Measurements from ENCODE around the gene MAN2B1.
"Not testable (repeated sequence)": the region's sequence is repeated elsewhere in the genome, so short reads cannot be mapped to it uniquely, and the experiment has no call there.

The MAN2B1 gene

DNA sequence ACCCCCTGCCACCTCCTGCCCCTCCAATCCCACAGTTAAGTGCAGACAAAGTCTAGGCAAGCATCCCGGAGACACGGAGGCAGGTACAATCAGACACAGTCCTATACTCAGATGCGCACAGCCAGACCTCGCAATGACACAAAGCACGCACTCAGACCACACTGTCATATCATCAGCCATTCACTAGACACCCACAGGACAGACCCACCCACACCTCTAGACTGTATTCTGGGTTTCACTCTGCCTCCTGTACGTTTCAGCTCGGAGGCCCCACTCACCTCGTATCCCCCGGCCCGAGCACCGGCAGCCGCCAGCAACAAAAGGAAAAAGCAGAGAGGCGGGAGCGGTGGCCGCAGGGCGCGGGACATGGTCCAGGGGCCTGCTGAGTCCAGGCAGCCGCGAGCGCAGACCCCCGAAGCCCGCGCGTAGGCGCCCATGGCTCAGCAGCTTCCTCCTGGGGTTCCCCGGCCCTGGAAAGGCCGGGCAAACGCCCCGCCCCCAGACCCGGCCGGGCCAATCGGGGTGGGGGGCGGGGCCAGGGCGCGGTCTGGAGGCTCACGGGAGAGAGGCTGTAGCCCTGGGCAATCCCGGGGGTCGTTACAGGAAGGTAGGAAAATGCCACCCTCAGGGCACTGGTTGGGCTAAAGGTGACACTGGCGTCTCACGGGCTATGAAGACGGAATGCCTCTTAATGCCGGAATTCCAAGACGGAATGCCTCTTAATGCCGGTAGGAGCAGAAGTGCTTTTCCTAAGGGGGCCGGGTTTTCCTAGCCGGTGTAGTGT is at the start of gene MAN2B1, which contains the start of gene WDR83:
MAN2B1 (minus strand) TSS at position 478 of the 784 bp plus-strand sequence; CDS start at position 437, 41 bp downstream.
WDR83 (plus strand) TSS at position 543 of the 784 bp plus-strand sequence. CDS start 2,984 bp downstream, outside the sequence.
- peak; percentile 92 for DNase-seq

DNA sequence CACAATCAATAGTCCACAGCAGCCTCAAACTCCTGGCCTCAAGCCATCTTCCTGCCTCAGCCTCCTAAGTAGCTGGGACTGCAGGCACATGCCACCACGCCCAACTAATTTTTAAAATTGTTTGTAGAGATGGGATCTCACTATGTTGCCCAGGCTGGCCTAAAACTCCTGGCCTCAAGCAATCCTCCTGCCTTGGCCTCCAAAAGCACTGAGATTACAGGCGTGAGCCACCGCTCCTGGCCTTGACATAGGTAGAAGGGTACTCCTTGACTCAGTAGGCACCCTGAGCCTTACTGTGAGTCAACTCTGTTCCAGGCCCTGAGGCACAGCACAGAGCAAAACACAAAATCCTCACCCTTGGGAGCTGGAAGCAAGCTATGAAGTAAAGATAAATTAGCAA is 49.4 kb upstream of the MAN2B1 start:
- DNase-seq, result no peak

DNA sequence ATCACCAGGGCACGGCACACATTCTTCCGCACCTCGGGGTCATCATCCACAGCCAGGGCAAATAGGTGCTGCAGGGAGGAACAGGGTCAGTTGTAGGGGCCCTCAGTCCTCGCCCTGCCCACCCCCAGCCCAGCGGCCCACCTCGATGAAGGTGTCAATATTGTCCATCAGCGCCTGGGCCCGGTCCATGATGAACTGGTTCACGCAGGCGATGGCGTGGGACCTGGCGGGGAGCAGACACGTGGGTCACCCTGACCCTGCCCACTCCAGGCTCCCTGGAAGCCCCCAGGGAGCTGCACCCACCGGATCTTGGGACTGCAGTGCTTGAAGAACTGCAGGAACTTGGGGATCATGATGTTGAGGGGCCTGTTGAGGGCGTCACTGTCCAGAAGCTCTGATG is 48.6 kb upstream of the MAN2B1 start:
- DNase-seq, result no peak

DNA sequence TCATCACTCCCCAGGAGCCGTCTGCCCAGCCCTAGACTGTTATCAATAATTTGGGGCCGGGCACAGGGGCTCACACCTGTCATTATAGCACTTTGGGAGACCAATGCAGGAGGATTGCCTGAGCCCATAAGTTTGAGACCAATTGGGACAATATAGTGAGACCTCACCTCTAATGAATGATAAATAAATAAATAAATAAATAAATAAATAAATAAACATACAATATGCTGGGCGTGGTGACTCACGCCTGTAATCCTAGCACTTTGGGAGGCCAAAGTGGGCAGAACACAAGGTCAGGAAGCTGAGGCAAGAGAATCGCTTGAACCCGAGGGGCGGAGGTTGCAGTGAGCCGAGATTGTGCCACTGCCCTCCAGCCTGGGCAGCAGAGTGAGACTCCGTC is 46.8 kb upstream of the MAN2B1 start:
- DNase-seq, result not testable (repeated sequence)

DNA sequence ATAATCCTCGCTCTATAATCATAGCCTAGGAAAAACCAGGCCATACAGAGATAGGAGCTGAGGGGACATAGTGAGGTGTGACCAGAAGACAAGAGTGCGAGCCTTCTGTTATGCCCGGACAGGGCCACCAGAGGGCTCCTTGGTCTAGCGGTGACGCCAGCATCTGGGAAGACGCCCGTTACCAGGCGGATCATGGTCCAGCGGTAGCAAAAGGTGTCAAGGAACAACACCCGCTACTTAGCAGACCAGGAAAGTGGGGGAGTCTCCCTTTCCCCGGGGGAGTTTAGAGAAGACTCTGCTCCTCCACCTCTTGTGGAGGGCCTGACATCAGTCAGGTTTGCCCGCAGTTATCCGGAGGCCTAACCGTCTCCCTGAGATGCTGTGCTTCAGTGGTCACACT is 45.5 kb upstream of the MAN2B1 start:
- not testable (repeated sequence) for DNase-seq

DNA sequence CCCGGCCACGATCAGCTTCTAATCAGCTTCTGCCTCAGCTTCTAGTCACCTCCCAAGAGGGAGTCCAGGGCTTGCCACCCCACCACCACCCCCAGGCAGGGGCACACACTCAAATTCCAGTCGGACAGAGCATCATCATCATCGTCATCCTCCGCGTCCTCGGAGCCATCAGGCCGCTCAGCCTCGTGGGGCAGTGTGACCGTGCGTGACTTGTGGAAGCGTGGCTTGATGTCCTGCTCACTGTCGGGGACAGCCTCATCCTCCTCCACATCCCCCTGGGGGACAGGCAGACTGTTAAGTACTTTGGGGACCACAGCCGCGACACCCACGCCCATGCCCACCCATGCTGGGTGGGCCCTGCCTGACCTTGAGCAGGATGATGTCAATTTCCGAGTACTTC is 44.6 kb upstream of the MAN2B1 start:
- no peak for DNase-seq

DNA sequence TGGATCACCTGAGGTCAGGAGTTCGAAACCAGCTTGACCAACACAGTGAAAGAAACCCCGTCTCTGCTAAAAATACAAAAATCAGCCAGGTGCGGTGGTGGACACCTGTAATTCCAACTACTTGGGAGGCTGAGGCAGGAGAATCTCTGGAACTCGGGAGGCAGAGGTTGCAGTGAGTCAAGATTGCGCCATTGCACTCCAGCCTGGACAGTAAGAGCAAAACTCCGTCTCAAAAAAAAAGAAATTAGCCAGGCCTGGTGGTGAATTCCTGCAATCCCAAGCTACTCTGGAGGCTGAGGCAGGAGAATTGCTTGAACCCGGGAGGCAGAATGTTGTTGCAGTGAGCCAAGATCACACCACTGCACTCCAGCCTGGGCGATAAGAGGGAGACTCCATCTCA is 42.1 kb upstream of the MAN2B1 start:
- no peak for DNase-seq

DNA sequence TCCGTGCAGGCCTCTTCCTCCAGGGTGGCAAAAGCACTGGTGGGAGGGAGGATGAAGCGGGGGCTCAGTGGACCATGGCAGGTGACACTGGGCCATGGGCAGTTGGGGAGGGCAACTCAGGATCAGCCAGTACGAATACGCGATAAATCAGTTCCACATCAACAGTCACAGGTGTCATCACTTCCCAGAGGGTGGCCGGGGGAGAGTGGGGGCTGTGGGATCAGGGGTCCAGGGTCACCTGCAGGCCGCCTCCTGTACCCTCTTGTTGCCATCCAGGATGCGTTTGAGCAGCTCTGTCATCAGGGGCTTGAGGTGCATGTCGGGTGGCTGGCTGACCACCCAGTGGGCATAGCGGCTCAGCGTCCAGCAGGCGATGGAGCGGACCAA is 39.8 kb upstream of the MAN2B1 start:
- no peak for DNase-seq

DNA sequence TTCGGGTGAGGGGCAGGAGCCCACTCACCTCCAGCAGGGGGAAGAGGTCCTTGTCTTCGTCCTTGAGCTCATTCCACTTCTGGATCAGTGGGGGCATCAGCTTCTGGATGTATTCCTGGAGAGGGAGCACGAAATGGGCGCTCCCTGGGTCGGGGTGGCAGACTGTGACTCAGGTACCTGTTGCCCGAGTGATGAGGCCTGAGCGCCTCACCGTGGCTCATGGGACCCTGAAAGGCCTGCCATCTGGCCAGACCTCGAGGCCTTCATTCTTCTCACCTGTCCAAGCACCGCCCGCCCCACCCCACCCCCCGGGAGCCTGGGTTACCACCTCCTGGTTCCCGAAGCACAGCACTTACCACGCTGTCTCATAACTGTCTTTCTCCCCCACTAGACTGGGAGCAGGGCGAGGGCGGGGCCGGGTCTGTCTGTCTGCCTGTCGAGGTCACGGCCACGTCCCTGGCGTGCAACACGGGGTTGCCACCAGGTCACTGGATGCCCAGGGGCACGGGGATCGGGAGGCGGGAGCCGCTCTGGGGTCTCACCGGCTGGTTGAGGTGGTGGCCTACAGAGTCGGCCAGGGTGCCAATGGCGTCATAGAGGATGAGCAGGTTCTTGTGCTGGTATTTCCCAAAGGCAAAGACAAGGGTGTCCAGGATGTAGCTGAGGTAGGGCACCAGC is 39.3 kb upstream of the MAN2B1 start:
- DNase-seq, result no peak

DNA sequence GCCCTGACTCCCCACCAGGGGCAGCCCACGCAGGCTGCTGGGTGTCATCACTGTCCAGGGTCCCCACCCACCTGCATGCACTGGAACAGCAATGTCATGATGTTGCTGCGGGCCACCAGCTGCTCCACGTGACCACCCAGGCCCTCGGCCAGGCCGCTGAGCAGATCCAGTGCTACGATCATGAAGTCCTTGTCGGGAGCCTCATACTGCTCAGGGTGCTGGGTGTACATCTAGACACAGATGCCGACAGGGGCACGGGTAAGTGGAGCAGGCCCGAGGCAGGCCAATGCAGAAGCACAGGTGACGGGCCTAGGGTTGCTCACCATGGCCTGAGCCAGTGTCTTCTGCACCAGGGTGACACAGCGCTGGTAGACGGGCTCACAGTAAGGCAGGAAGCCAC is 38.6 kb upstream of the MAN2B1 start:
- no peak for DNase-seq

DNA sequence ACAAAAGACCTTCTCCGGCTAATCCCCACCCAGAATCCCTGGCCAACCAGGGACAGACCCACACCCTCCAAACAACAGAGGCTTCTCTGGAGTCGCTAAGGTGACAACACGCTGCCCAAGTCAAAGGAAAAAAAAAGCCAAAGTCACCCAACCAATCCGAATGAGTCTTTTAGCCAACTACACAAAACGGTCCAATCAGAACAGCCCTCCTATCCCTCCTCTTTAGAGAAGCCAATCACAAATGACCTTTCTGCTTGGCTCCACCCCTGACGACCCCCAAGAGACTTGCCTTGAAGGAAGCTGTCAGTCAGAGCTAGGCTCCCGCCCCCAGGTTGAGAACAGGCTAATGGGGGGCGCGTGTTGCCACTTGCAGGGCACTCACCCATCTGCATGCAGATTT is 36.5 kb upstream of the MAN2B1 start:
- peak; percentile 35 for DNase-seq

DNA sequence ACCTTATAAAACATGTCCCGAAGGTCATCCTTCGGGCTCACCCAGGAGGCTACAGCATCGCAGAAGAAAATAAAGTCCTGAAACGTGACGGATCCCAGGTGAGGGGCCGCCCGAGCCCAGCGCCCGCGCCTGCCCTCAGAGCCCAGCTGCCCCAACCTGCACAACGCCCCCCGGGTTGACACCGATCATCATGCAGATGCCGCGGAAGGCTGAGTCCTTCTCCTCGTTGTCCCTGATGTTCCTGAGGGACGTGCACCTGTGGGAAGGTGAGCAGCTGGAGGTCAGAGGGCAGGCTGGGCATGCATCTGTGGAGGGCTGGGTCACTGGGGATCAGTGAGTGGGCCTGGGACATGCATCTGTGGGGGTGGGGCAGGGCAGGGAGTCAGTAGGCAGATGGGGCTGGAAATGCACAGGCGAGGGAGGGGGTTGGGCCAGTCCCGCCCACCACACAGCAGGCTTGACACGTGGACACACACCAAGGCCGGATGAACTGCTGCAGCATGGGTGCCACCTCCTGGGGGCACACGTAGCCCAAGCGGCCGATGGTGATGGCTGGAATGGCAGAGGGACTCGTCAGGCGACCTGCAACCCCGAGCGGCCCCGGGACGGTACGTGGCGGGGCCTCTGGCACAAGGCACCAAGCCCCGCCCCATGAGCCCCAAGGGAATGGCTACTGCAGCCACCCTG is 35.2 kb upstream of the MAN2B1 start:
- DNase-seq, result no peak

DNA sequence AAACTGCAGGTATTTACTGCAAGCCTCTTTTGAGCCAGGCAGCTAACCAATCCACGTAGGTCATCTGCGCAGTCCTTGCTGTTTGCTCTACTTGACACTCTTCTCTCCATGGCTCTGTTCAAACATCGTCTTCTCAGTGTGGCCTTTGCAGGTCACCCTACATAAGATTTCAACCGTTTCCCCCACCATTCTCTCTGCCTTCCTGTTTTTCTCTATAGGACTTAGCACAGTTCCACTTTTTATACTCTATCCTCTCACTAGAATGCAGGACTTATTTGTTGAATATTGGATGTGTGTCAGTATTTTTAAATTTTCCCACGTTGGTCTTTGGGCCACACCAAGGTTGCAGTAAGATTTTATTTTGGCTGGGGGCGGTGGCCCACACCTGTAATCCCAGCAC is 31.6 kb upstream of the MAN2B1 start:
- DNase-seq, result no peak

DNA sequence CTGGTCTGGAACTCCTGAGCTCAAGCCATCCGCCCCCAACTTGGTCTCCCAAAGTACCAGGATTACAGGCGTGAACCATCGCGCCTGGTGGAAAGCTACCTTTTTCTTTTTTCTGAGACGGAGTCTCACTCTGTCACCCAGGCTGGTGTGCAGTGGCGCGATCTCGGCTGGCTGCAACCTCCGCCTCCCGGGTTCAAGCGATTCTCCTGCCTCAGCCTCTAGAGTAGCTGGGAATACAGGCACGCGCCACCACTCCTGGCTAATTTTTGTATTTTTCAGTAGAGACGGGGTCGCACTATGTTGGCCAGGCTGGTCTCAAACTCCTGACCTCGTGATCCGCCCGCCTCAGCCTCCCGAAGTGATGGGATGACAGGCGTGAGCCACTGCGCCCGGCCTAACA is 30.9 kb upstream of the MAN2B1 start:
- not testable (repeated sequence) for DNase-seq

DNA sequence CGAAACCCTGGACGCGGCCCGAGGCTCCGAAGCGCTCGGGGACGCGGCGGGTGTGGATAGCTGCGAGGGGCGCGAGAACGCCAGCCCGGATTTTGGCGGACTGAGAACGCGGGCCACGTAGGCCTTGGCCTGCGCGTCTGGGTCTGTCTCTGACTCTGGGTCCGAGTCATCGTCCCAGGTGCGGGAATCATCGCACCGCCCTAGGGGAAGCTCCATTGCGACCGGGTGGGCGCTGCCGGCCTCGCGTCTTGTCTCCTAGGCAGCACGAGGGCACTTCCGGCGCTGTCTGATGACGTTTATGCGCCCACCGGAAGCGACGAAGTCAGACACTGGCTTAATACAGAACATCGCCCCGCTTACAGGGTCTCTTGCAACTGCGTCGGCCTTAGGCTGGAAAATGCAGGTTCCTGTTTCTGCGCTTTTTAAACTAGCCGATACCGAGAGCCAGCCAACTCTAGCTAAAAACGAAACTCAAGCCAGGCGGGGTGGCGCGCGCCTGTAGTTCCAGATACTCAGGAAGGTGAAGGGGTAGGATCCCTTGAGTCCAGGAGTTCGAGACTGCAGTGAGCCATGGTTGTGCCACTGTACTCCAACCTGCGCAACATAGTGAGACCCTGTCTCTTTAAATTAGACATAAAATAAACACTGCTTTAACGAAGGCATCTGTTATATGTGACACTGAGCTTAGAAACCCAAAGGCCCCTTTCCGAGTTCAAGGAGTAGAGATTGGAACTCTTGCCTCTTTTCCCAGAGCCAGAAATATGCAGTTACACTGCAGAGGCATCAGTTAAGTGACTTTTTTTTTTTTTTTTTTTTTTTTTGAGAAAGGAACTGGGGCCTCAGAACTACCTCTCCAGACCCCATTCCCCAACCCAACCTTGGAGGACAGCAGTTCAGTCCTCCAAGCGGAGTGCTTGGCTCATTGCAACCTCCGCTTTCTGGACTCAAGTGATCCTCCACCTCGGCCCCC is 30.1 kb upstream of the MAN2B1 start, which contains the start of gene FBXW9:
FBXW9 (minus strand) TSS at position 266 of the 970 bp plus-strand sequence; CDS start at position 216, 50 bp downstream.
- peak; percentile 97 for DNase-seq

DNA sequence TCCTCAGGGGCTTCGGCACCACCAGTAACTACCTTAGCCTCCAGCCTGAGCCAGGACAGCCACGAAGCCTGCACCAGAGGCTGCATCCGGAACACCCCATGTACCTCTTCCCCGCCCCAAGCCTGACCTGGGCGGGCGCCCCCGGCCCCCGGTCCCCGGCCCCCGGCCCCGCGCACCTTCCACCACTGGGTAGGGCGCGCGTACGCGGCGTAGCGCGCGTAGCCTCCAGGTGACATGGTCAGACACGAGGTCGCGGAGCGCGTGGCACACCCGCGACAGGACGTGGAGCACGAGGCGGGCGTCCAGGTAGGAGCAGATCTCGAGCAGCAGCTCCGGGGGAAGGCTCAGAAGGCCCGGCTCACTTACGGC is 29.4 kb upstream of the MAN2B1 start:
- DNase-seq, result peak; percentile 34

DNA sequence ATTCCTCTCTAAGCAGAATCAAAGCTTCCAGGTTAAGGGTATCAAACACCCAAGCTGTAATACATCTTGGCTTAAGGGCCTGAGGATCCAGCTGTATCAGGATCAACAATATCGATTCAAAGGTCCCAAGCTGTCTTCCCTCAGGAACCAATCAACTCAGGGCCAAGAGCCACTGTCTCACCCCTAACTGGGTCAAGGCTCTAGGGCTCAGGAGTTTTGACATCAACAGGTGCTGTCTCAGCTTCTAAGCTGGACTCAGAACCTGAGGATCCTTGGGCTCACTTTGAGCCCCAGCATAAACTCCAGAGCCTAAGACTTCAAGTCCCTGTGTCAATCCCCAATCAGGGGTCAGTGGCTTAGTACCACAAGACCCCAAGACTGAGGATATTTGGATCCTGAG is 29.0 kb upstream of the MAN2B1 start:
- DNase-seq, result no peak

DNA sequence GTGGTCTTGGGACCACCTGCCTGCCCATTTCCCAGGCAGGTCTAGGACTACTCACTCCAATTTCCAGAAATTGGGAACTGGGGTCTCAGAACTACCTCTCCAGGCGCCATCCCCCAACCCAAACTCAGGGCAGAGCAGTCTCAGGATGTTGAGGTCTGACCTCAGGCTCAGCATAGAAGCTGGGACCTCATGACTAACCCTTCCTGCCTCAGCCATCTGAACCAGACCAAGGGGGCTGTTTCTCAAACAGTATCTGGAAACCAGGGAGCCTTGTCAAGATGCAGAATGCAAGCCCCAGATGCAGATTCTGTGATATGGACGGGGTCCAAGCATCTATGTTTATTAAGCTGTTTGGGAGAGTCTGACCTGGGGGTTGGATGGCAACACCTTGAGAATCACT is 28.6 kb upstream of the MAN2B1 start:
- DNase-seq, result no peak

DNA sequence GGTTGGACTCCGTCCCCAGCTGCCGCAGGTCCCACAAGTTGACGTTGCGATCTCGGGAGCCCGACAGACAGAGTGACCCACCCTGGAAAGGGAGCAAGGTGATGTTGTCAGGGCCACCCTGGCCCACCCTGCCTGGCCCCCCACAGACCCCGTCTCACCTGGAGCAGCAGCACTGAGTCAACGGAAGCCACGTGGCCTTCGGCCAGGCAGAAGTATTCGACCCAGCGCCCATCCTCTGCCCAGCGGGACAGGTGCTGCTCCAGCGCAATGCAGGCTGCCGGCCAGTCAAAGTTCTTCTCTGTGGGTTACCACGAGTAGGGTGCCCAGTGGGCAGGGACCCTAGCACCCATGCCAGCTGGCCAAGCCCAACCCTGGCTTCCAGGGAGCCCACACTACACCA is 28.1 kb upstream of the MAN2B1 start:
- no peak for DNase-seq

DNA sequence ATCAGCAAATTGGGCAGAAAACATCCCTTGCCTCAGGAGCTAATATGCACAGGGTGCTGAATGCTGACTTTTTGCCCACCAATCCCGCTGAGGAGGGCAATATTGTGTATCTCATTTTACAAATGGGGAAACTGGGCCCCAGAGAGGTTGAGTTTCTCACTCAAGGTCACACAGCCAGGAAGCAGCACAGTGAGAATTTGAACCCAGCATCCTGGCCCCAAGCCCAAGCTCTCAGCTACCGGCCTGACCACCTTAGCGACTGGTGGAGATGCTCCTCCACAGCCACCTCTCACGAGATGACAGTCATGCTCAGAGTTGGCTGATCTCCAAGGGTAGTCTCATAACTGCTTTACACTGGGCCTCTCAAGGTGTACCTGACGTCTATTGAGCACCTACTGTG is 26.4 kb upstream of the MAN2B1 start:
- DNase-seq, result no peak

DNA sequence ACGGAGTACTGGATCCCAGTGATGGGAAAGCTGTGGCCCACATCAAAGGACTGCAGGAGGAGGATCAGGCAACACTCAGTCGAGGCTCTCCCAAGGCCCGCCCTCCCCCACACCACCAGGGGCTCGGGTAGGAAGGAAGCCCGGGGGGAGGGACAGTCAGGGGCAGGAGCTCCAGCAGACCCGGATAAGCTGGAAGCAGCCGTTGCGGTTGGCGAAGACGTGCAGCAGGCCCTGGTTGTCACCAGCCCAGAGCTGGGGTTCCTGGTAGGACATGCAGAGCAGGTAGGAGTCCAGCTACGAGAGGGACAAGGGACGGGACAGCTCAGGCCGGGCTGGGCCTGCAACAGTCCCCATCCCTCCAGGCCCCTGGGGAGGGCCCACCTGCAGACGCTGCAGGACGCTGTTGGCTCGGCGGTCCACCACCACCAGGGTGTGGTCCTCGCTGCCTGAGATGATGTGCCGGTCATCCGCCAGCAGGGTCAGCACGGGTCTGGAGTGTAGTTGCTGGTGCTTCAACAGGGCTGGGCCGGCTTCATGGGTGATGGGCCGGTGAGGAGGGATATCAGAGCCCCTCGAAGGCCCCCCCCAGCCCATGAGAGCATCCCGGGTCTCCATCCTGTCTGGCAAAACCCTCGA is 23.2 kb upstream of the MAN2B1 start:
- no peak for DNase-seq

DNA sequence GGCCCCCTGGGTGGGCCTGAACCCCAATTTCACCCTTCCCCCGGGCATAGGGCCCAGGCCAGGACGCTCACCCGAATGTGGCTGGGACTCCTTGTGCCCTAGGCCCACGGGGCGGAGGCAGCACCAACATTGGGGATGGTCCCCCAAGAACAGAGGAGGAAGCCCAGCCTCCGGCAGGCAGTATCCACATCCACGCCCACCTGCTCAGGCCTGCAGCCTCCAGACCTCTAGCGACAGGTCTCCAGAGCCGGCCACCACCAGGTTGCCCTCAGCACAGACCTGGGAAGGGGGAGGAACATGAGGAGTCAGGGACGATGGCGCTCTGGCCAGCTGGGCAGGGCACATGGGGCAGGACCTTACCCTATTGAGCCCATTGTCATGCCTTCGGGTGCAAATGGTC is 22.5 kb upstream of the MAN2B1 start:
- no peak for DNase-seq
